ENCODE results near the gene KLF11. TPM values are rescaled to one million over a fixed set of nuclear protein-coding genes. Genes with fewer than 3 reads are reported as not detected.
A peak's percentile ranks its signal among the peaks of the same experiment; 100 is the strongest.

The KLF11 gene
- polyA plus RNA-seq, 2 of the 4 experiments (the other 2 are of a cell fraction): 2.8 to 8.2 TPM

DNA sequence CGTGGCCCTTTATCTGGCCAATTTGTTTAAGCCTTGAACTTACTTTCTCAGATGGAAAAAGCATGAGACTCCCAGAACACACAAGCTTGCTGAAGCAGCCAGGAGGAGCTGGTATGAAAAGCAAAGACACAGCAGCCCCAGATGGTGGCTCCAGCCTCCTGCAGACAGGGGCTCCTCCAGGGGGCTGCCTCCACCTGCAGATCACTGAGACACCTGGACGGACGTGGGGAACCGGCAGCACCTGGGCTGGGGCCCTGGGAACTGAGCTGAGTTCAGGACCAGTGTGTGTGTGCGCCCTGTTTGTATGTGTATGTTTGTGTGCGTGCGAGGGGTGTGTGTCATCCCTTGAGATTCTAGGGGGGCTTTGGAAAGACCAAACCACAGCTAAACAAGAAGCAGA lies 28.2 kb downstream of the KLF11 start:
- Histone ChIP-seq H3K4me1 (peaks cover 4% of the 10 kb centered on the region; the same call in 1 of the 3 replicates), H3K4me2 (no peak overlapping the region), H3K9me3 (peaks cover 8% of the 10 kb centered on the region; the same call in 1 of the 3 replicates), H3K4me3 (no peak overlapping the region), H3K27ac (no peak overlapping the region)
- FAIRE-seq (no peak), DNase-seq (ENCODE audit: low read depth in 1 of 2, low spot score in 1 of 2) (no peak), ATAC-seq (no peak)
- ChIA-PET POLR2A (interaction anchor here (1.6 kb wide), 1 partner anchor 337 kb away, joined by 4 read pairs; no protein-coding TSS in a partner anchor), CTCF (interaction anchor here (0.6 to 27.5 kb wide), 33 partner anchors 8 to 1166 kb away, joined by 3 to 612 read pairs (median 12); partner anchors contain the start of genes CYS1 and ODC1)
- WGBS (ENCODE audit: missing lambda C conversion rate): 94% methylated on average over 7 of the region's 7 CpGs
- TF ChIP-seq GATA3 (IDR thresholded peaks at IDR 0.05; ENCODE audit: borderline replicate concordance) (no peak), RCOR1 (IDR thresholded peaks at IDR 0.05; ENCODE audit: low read depth, low read length) (no peak), EHMT2 (IDR thresholded peaks at IDR 0.05; ENCODE audit: low read depth) (no peak), SREBF2 (IDR thresholded peaks at IDR 0.05) (no peak), NFE2L2 (conservative IDR thresholded peaks at IDR 0.05; ENCODE audit: low read length) (no peak), NR3C1 (IDR thresholded peaks at IDR 0.05) (no peak), SMC3 (IDR thresholded peaks at IDR 0.05) (no peak), BHLHE40 (IDR thresholded peaks at IDR 0.05; ENCODE audit: low read depth, low read length) (no peak), KDM5A (IDR thresholded peaks at IDR 0.05) (no peak), FOSL2 (IDR thresholded peaks at IDR 0.05) (no peak), FOSL2 (CRISPR knock-in tag; IDR thresholded peaks at IDR 0.05) (no peak), ELK1 (IDR thresholded peaks at IDR 0.05; ENCODE audit: low read depth, low read length) (no peak), TP53 (CRISPR knock-in tag; IDR thresholded peaks at IDR 0.05) (no peak), ATOH8 (CRISPR knock-in tag; IDR thresholded peaks at IDR 0.05; ENCODE audit: low read depth) (no peak), ZSCAN20 (CRISPR knock-in tag; IDR thresholded peaks at IDR 0.05) (no peak), EHF (CRISPR knock-in tag; IDR thresholded peaks at IDR 0.05) (no peak), HOXB13 (CRISPR knock-in tag; IDR thresholded peaks at IDR 0.05; ENCODE audit: low read depth) (no peak)

GRCh38 chr2:10072656-10073480 lies 29.5 kb downstream of the KLF11 start:
- H3K9me3 ChIP-seq: 0 out of 3 replicates have a peak, but pooled peaks cover under 1% of the 10 kb centered on the region
- H3K4me3 ChIP-seq: no peak overlapping the region
- TF ChIP-seq, protein P1, sequence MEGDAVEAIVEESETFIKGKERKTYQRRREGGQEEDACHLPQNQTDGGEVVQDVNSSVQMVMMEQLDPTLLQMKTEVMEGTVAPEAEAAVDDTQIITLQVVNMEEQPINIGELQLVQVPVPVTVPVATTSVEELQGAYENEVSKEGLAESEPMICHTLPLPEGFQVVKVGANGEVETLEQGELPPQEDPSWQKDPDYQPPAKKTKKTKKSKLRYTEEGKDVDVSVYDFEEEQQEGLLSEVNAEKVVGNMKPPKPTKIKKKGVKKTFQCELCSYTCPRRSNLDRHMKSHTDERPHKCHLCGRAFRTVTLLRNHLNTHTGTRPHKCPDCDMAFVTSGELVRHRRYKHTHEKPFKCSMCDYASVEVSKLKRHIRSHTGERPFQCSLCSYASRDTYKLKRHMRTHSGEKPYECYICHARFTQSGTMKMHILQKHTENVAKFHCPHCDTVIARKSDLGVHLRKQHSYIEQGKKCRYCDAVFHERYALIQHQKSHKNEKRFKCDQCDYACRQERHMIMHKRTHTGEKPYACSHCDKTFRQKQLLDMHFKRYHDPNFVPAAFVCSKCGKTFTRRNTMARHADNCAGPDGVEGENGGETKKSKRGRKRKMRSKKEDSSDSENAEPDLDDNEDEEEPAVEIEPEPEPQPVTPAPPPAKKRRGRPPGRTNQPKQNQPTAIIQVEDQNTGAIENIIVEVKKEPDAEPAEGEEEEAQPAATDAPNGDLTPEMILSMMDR (IDR thresholded peaks at IDR 0.05): peak; percentile 95
- TF ChIP-seq SMC3 (IDR thresholded peaks at IDR 0.05): peak; percentile 94
- TF ChIP-seq HDAC2 (IDR thresholded peaks at IDR 0.05): no peak
- peak; percentile 81 to 85 for TF ChIP-seq RAD21 (conservative IDR thresholded peaks at IDR 0.05 in 1 of 2, IDR thresholded peaks at IDR 0.05 in 1 of 2)
- peak overlapping the region; percentile 38 for H3K4me2 ChIP-seq
- CTCF ChIA-PET: interaction anchor here (0.5 to 27.5 kb wide), 80 partner anchors 8 to 671 kb away, joined by 3 to 612 read pairs (median 4); partner anchors contain the start of genes CYS1 and ODC1
- FAIRE-seq: peak; percentile 99
- ATAC-seq: peak; percentile 94 to 96
- WGBS (ENCODE audit: missing lambda C conversion rate): 44% methylated on average over 13 of the region's 20 CpGs
- peaks cover 4% of the 10 kb centered on the region; the same call in 1 of the 3 replicates for H3K4me1 ChIP-seq
- peak; percentile 88 to 95 for DNase-seq (ENCODE audit: low read depth in 1 of 2, low spot score in 1 of 2)
- no peak overlapping the region for H3K27ac ChIP-seq
- POLR2A ChIA-PET: interaction anchor here (0.6 to 2.1 kb wide), 6 partner anchors 24 to 1272 kb away, joined by 3 to 12 read pairs (median 4); partner anchors contain the start of gene ODC1
